SU-DHL-6 (cell line): ENCODE measurements around the gene TMX4.

Source experiments
- H2AFZ ChIP-seq: fragments of 200-600 bp; sonication (generic); 2 replicates; pipeline ENCODE4 v1.6.1; 2014; ENCODE audit warnings: low read depth, mild to moderate bottlenecking, moderate library complexity, mixed read lengths, antibody characterized with exemption, low read length; ENCODE audit not compliant: severe bottlenecking
- H3F3A ChIP-seq: fragments of 200-600 bp; shearing (Covaris generic); 2 replicates; pipeline ENCODE4 v1.6.0; 2016; ENCODE audit warnings: antibody characterized with exemption, mild to moderate bottlenecking; ENCODE audit not compliant: insufficient read depth
- H3K27ac ChIP-seq: fragments of 200-600 bp; sonication (generic); 2 replicates; pipeline ENCODE4 v1.5.1; 2016; ENCODE audit warnings: low read depth, mild to moderate bottlenecking, low read length, moderate library complexity, mixed read lengths
- H3K27me3 ChIP-seq: fragments of 200-600 bp; sonication (generic), shearing (Covaris generic); 2 replicates; pipeline ENCODE4 v1.6.0; 2014; ENCODE audit warnings: mild to moderate bottlenecking, low read length
- H3K36me3 ChIP-seq: fragments of 200-600 bp; sonication (generic); 2 replicates; pipeline ENCODE4 v1.6.1; 2014; ENCODE audit warnings: mild to moderate bottlenecking, low read length, mixed read lengths
- H3K4me2 ChIP-seq: fragments of 300-600, 200-600 bp; shearing (Covaris generic), sonication (generic); 2 replicates; pipeline ENCODE4 v1.6.0; 2014; ENCODE audit warnings: low read length, low read depth, mild to moderate bottlenecking; ENCODE audit not compliant: poor library complexity, severe bottlenecking
- H3K4me3 ChIP-seq: fragments of 200-600 bp; sonication (generic); 2 replicates; pipeline ENCODE4 v1.5.1; 2014; ENCODE audit warnings: antibody characterized with exemption, low read length, mild to moderate bottlenecking, mixed read lengths; ENCODE audit not compliant: insufficient read depth, poor library complexity, severe bottlenecking
- H3K79me2 ChIP-seq: fragments of 200-600 bp; sonication (generic); 2 replicates; pipeline ENCODE4 v1.6.1; 2014; ENCODE audit warnings: mild to moderate bottlenecking, low read length, moderate library complexity; ENCODE audit not compliant: insufficient read depth
- H3K9ac ChIP-seq: fragments of 200-600 bp; sonication (generic); 2 replicates; pipeline ENCODE4 v1.7.0; 2014; ENCODE audit warnings: mild to moderate bottlenecking, low read length
- H3K9me2 ChIP-seq: fragments of 200-600 bp; sonication (generic); replicated peaks from 2 replicates; pipeline ENCODE4 v1.6.1; 2014; ENCODE audit warnings: low read length; ENCODE audit not compliant: insufficient read depth
- H3K9me3 ChIP-seq: fragments of 200-600 bp; sonication (generic); 2 replicates; pipeline ENCODE4 v1.6.1; 2014; ENCODE audit warnings: low read length, mixed read lengths; ENCODE audit not compliant: insufficient read depth
- H4K20me1 ChIP-seq: fragments of 200-600 bp; sonication (generic); 2 replicates; pipeline ENCODE4 v1.6.1; 2014; ENCODE audit warnings: low read depth, mild to moderate bottlenecking, antibody characterized with exemption, low read length, moderate library complexity, mixed read lengths
- CTCF ChIP-seq: fragments of 200-600 bp; sonication (generic); IDR thresholded peaks from one replicate; pipeline ENCODE4 v1.5.1; 2017; ENCODE audit warnings: antibody characterized with exemption, mild to moderate bottlenecking, low read length, moderate library complexity; ENCODE audit not compliant: insufficient read depth, poor library complexity, severe bottlenecking
- EZH2phosphoT487 ChIP-seq: fragments of 200-600 bp; sonication (generic), shearing (Covaris generic); conservative IDR thresholded peaks from 2 replicates; pipeline ENCODE4 v1.6.1; 2018; ENCODE audit warnings: mild to moderate bottlenecking, antibody characterized with exemption, low read length, moderate library complexity, mixed read lengths

TMX4 gene

GRCh38 chr20:8043687-8044282 lies 24.2 kb upstream of the TMX4 start:
- no peaks in the 10 kb centered on the region for H3K27me3 ChIP-seq
- no peaks in the 10 kb centered on the region for H3F3A ChIP-seq

GRCh38 chr20:8039042-8039441 lies 19.5 kb upstream of the TMX4 start:
- H3K9ac ChIP-seq: no peak overlapping the region
- H3K79me2 ChIP-seq: no peaks in the 10 kb centered on the region
- H3K27ac ChIP-seq: no peak overlapping the region
- H3K36me3 ChIP-seq: no peaks in the 10 kb centered on the region
- TF ChIP-seq EZH2phosphoT487 (no peak), CTCF (no peak)
- H3K9me3 ChIP-seq: no peaks in the 10 kb centered on the region
- no peaks in the 10 kb centered on the region for H3K9me2 ChIP-seq
- no peaks in the 10 kb centered on the region for H3K27me3 ChIP-seq
- H3F3A ChIP-seq: no peaks in the 10 kb centered on the region
- no peaks in the 10 kb centered on the region for H4K20me1 ChIP-seq
- H3K4me3 ChIP-seq: no peak overlapping the region
- no peak overlapping the region for H3K4me2 ChIP-seq
- no peak overlapping the region for H2AFZ ChIP-seq

More at GRCh38 chr20:8043687-8044282, 24.2 kb upstream of the TMX4 start:
- Histone ChIP-seq H3K9ac (no peak overlapping the region), H3K9me2 (no peaks in the 10 kb centered on the region), H2AFZ (no peak overlapping the region), H3K4me2 (peak overlapping the region; percentile 13), H4K20me1 (no peaks in the 10 kb centered on the region), H3K9me3 (no peaks in the 10 kb centered on the region), H3K27ac (no peak overlapping the region), H3K36me3 (no peaks in the 10 kb centered on the region), H3K79me2 (no peaks in the 10 kb centered on the region), H3K4me3 (no peak overlapping the region)
- TF ChIP-seq EZH2phosphoT487 (no peak), CTCF (peak; percentile 45)

GRCh38 chr20:8036771-8037170 lies 17.2 kb upstream of the TMX4 start:
- no peaks in the 10 kb centered on the region for H4K20me1 ChIP-seq
- no peak overlapping the region for H3K27ac ChIP-seq
- H3K9me2 ChIP-seq: no peaks in the 10 kb centered on the region
- no peaks in the 10 kb centered on the region for H3F3A ChIP-seq
- H3K36me3 ChIP-seq: no peaks in the 10 kb centered on the region
- H2AFZ ChIP-seq: no peak overlapping the region
- no peaks in the 10 kb centered on the region for H3K79me2 ChIP-seq
- no peak overlapping the region for H3K9ac ChIP-seq
- H3K9me3 ChIP-seq: no peaks in the 10 kb centered on the region
- no peak for TF ChIP-seq EZH2phosphoT487
- H3K27me3 ChIP-seq: no peaks in the 10 kb centered on the region
- H3K4me2 ChIP-seq: no peak overlapping the region
- no peak overlapping the region for H3K4me3 ChIP-seq

- no peaks in the 10 kb centered on the region for H3K9me3 ChIP-seq
- no peak overlapping the region for H3K4me2 ChIP-seq
- no peaks in the 10 kb centered on the region for H3K36me3 ChIP-seq
- H2AFZ ChIP-seq: no peak overlapping the region
- no peak overlapping the region for H3K27ac ChIP-seq
- no peak overlapping the region for H3K9ac ChIP-seq
- no peaks in the 10 kb centered on the region for H3K27me3 ChIP-seq
- H4K20me1 ChIP-seq: no peaks in the 10 kb centered on the region
- H3K79me2 ChIP-seq: no peaks in the 10 kb centered on the region
- no peaks in the 10 kb centered on the region for H3F3A ChIP-seq
- TF ChIP-seq EZH2phosphoT487 (no peak), CTCF (no peak)
- H3K9me2 ChIP-seq: no peaks in the 10 kb centered on the region
- H3K4me3 ChIP-seq: no peak overlapping the region
These were observed 13.7 kb upstream of the TMX4 start for GRCh38 chr20:8033151-8033841.
